ENCODE results near the gene WDR88. TPM values are rescaled to one million over a fixed set of nuclear protein-coding genes. Genes with fewer than 3 reads are reported as not detected.
"Not testable (repeated sequence)": the region's sequence is repeated elsewhere in the genome, so short reads cannot be mapped to it uniquely, and the experiment has no call there.

Gene WDR88
- total RNA-seq, 1 donor from 2014 or later: not detected

- Histone ChIP-seq H3K9ac (ENCODE audit: low read depth in 1 of 3, low read length in 3 of 3) (no peak overlapping the region), H3K27ac (ENCODE audit: low read depth, low read length) (no peak overlapping the region), H3K36me3 (ENCODE audit: control insufficient read depth in 3 of 3, insufficient read depth in 3 of 3, low read length in 3 of 3) (no peaks in the 10 kb centered on the region), H3K4me3 (ENCODE audit: low read length in 3 of 3) (no peak overlapping the region), H3K9me3 (ENCODE audit: control insufficient read depth in 3 of 3, low read length in 3 of 3) (no peaks in the 10 kb centered on the region), H3K27me3 (ENCODE audit: control insufficient read depth in 3 of 3, insufficient read depth in 3 of 3, low read length in 3 of 3) (no peaks in the 10 kb centered on the region), H3K4me1 (ENCODE audit: control insufficient read depth in 3 of 3, insufficient read depth in 3 of 3, low read length in 3 of 3) (no peaks in the 10 kb centered on the region)
These were observed 15.6 kb downstream of the WDR88 start for GRCh38 chr19:33147538-33147937.

- no peak overlapping the region for H3K9ac ChIP-seq (ENCODE audit: low read depth in 1 of 3, low read length in 3 of 3)
- H3K4me3 ChIP-seq (ENCODE audit: low read length in 3 of 3): no peak overlapping the region
- H3K9me3 ChIP-seq (ENCODE audit: control insufficient read depth in 3 of 3, low read length in 3 of 3): no peaks in the 10 kb centered on the region
- peaks cover 0 to 2% (median 0%) of the 10 kb centered on the region in 3 donors for H3K27me3 ChIP-seq (ENCODE audit: control insufficient read depth in 3 of 3, insufficient read depth in 3 of 3, low read length in 3 of 3)
- H3K36me3 ChIP-seq (ENCODE audit: control insufficient read depth in 3 of 3, insufficient read depth in 3 of 3, low read length in 3 of 3): no peaks in the 10 kb centered on the region
- H3K27ac ChIP-seq (ENCODE audit: low read depth, low read length): no peak overlapping the region
- no peaks in the 10 kb centered on the region for H3K4me1 ChIP-seq (ENCODE audit: control insufficient read depth in 3 of 3, insufficient read depth in 3 of 3, low read length in 3 of 3)
These were observed 19.1 kb downstream of the WDR88 start for GRCh38 chr19:33150852-33151518.

DNA sequence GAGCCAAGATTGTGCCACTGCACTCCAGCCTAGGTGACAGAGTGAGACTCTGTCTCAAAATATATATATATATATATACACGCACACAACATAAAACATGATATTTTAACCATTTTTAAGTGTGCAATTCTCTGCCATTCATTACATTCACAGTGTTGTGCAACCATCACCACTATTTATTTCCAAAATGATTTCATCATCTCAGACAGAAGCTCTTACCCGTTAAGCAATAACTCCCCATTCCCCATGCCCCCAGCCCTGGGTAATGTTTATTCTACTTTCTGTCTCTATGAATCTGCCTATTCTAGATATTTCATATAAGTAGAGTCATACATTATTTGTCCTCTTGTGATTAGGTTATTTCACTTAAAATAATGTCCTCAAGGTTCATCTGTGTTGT, 20.3 kb downstream of the WDR88 start:
- H3K36me3 ChIP-seq (ENCODE audit: control insufficient read depth in 3 of 3, insufficient read depth in 3 of 3, low read length in 3 of 3): no peaks in the 10 kb centered on the region
- peaks cover 0 to 2% (median 0%) of the 10 kb centered on the region in 3 donors for H3K27me3 ChIP-seq (ENCODE audit: control insufficient read depth in 3 of 3, insufficient read depth in 3 of 3, low read length in 3 of 3)
- H3K9me3 ChIP-seq (ENCODE audit: control insufficient read depth in 3 of 3, low read length in 3 of 3): no peaks in the 10 kb centered on the region
- no peaks in the 10 kb centered on the region for H3K4me1 ChIP-seq (ENCODE audit: control insufficient read depth in 3 of 3, insufficient read depth in 3 of 3, low read length in 3 of 3)
- no peak overlapping the region for H3K4me3 ChIP-seq (ENCODE audit: low read length in 3 of 3)
- no peak overlapping the region for H3K9ac ChIP-seq (ENCODE audit: low read depth in 1 of 3, low read length in 3 of 3)
- H3K27ac ChIP-seq (ENCODE audit: low read depth, low read length): no peak overlapping the region

DNA sequence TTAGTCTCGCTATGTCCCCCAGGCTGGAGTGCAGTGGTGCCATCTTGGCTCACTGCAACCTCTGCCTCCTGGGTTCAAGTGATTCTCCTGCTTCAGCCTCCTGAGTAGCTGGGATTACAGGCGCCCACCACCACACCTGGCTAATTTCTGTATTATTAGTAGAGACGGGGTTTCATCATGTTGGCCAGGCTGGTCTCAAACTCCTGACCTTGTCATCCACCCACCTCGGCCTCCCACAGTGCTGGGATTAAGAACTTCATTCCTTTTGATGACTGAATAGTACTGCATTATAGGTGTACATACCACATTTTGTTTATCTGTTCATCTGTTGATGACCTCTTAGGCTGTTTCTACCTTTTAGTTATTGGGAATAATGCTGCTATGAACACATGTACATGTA, 20.7 kb downstream of the WDR88 start:
- H3K36me3 ChIP-seq (ENCODE audit: control insufficient read depth in 3 of 3, insufficient read depth in 3 of 3, low read length in 3 of 3); H3K27ac ChIP-seq (ENCODE audit: low read depth, low read length); H3K4me3 ChIP-seq (ENCODE audit: low read length in 3 of 3); H3K9me3 ChIP-seq (ENCODE audit: control insufficient read depth in 3 of 3, low read length in 3 of 3); H3K27me3 ChIP-seq (ENCODE audit: control insufficient read depth in 3 of 3, insufficient read depth in 3 of 3, low read length in 3 of 3); H3K4me1 ChIP-seq (ENCODE audit: control insufficient read depth in 3 of 3, insufficient read depth in 3 of 3, low read length in 3 of 3); H3K9ac ChIP-seq (ENCODE audit: low read depth in 1 of 3, low read length in 3 of 3): not testable (repeated sequence)

- not testable (repeated sequence) for H3K4me3 ChIP-seq (ENCODE audit: low read length in 3 of 3); H3K36me3 ChIP-seq (ENCODE audit: control insufficient read depth in 3 of 3, insufficient read depth in 3 of 3, low read length in 3 of 3); H3K9me3 ChIP-seq (ENCODE audit: control insufficient read depth in 3 of 3, low read length in 3 of 3); H3K4me1 ChIP-seq (ENCODE audit: control insufficient read depth in 3 of 3, insufficient read depth in 3 of 3, low read length in 3 of 3); H3K27ac ChIP-seq (ENCODE audit: low read depth, low read length); H3K9ac ChIP-seq (ENCODE audit: low read depth in 1 of 3, low read length in 3 of 3); H3K27me3 ChIP-seq (ENCODE audit: control insufficient read depth in 3 of 3, insufficient read depth in 3 of 3, low read length in 3 of 3)
These were observed 22.4 kb downstream of the WDR88 start for GRCh38 chr19:33154313-33154712.

- no peak overlapping the region for H3K27ac ChIP-seq (ENCODE audit: low read depth, low read length)
- H3K36me3 ChIP-seq (ENCODE audit: control insufficient read depth in 3 of 3, insufficient read depth in 3 of 3, low read length in 3 of 3): no peaks in the 10 kb centered on the region
These were observed 24.4 kb downstream of the WDR88 start for GRCh38 chr19:33156334-33156733.

DNA sequence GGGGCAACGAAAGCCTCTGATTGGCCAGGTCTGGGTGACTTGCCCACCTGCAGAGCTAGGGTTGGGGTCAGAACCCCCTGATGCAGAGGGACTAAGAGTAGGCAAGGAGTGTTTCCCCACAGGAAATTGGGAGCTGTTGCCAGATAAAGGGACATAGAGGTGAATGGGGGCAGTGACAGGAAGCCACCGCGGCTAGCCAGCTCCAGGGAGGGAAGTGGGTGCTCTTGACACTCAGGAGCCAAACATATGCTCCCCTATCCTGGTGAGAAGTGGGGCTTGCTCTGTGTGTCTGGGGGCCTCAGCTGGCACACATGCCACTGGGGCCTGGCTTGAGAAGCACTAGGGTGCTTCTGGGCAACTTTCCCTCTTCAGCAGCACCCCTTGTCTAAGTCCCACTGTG, 26.0 kb downstream of the WDR88 start:
- H3K36me3 ChIP-seq (ENCODE audit: control insufficient read depth in 3 of 3, insufficient read depth in 3 of 3, low read length in 3 of 3): no peaks in the 10 kb centered on the region

More at GRCh38 chr19:33156334-33156733, 24.4 kb downstream of the WDR88 start:
- Histone ChIP-seq H3K4me3 (ENCODE audit: low read length in 3 of 3) (no peak overlapping the region), H3K27me3 (ENCODE audit: control insufficient read depth in 3 of 3, insufficient read depth in 3 of 3, low read length in 3 of 3) (peaks cover 0 to 2% (median 0%) of the 10 kb centered on the region in 3 donors), H3K9ac (ENCODE audit: low read depth in 1 of 3, low read length in 3 of 3) (no peak overlapping the region), H3K4me1 (ENCODE audit: control insufficient read depth in 3 of 3, insufficient read depth in 3 of 3, low read length in 3 of 3) (no peaks in the 10 kb centered on the region), H3K9me3 (ENCODE audit: control insufficient read depth in 3 of 3, low read length in 3 of 3) (no peaks in the 10 kb centered on the region)

DNA sequence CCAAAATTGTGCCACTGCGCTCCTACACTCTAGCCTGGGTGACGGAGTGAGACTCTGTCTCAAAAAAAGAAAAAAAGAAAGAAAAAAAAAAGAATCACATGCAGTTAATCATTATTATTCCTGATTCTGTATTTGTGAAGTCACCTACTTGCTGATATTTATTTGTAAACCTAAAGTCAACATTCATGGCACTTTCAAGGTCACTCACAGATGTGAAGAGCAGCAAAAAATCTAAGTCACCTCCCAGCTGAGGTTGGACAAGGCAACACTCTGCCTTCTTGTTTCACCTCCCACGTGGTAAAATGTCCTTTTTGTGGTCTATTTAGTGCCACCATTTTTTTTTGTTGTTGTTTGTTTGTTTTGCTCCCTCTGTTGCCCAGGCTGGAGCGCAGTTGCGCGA, 26.5 kb downstream of the WDR88 start:
- Histone ChIP-seq H3K4me1 (ENCODE audit: control insufficient read depth in 3 of 3, insufficient read depth in 3 of 3, low read length in 3 of 3) (no peaks in the 10 kb centered on the region), H3K36me3 (ENCODE audit: control insufficient read depth in 3 of 3, insufficient read depth in 3 of 3, low read length in 3 of 3) (no peaks in the 10 kb centered on the region), H3K4me3 (ENCODE audit: low read length in 3 of 3) (no peak overlapping the region), H3K9ac (ENCODE audit: low read depth in 1 of 3, low read length in 3 of 3) (no peak overlapping the region), H3K9me3 (ENCODE audit: control insufficient read depth in 3 of 3, low read length in 3 of 3) (no peaks in the 10 kb centered on the region), H3K27me3 (ENCODE audit: control insufficient read depth in 3 of 3, insufficient read depth in 3 of 3, low read length in 3 of 3) (peaks cover 0 to 2% (median 0%) of the 10 kb centered on the region in 3 donors), H3K27ac (ENCODE audit: low read depth, low read length) (no peak overlapping the region)

More for the DNA sequence above, 26.0 kb downstream of the WDR88 start:
- no peak overlapping the region for H3K4me3 ChIP-seq (ENCODE audit: low read length in 3 of 3)
- no peak overlapping the region for H3K27ac ChIP-seq (ENCODE audit: low read depth, low read length)
- H3K9ac ChIP-seq (ENCODE audit: low read depth in 1 of 3, low read length in 3 of 3): no peak overlapping the region
- no peaks in the 10 kb centered on the region for H3K4me1 ChIP-seq (ENCODE audit: control insufficient read depth in 3 of 3, insufficient read depth in 3 of 3, low read length in 3 of 3)
- peaks cover 0 to 2% (median 0%) of the 10 kb centered on the region in 3 donors for H3K27me3 ChIP-seq (ENCODE audit: control insufficient read depth in 3 of 3, insufficient read depth in 3 of 3, low read length in 3 of 3)
- no peaks in the 10 kb centered on the region for H3K9me3 ChIP-seq (ENCODE audit: control insufficient read depth in 3 of 3, low read length in 3 of 3)

- Histone ChIP-seq H3K27ac (ENCODE audit: low read depth, low read length) (no peak overlapping the region), H3K36me3 (ENCODE audit: control insufficient read depth in 3 of 3, insufficient read depth in 3 of 3, low read length in 3 of 3) (no peaks in the 10 kb centered on the region), H3K27me3 (ENCODE audit: control insufficient read depth in 3 of 3, insufficient read depth in 3 of 3, low read length in 3 of 3) (peaks cover 0 to 2% (median 0%) of the 10 kb centered on the region in 3 donors), H3K9ac (ENCODE audit: low read depth in 1 of 3, low read length in 3 of 3) (no peak overlapping the region), H3K9me3 (ENCODE audit: control insufficient read depth in 3 of 3, low read length in 3 of 3) (no peaks in the 10 kb centered on the region), H3K4me1 (ENCODE audit: control insufficient read depth in 3 of 3, insufficient read depth in 3 of 3, low read length in 3 of 3) (no peaks in the 10 kb centered on the region), H3K4me3 (ENCODE audit: low read length in 3 of 3) (no peak overlapping the region)
These were observed 27.2 kb downstream of the WDR88 start for GRCh38 chr19:33159149-33159548.

DNA sequence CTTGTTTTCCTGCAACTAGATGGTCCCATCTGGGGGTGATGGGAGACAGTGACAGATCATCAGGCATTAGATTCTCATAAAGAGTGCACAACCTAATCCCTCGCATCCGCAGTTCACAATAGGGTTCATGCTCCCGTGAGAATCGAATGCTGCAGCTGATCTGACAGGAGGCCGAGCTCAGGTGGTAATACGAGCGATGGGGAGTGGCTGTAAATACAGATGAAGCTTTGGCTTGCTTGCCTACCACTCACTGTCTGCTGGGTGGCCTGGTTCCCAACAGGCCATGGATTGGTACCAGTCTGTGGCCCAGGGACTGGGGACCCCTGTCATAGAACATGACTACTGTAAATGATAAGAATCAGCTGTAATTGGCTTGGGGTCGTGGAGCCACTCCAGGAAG, 28.0 kb downstream of the WDR88 start:
- peaks cover 0 to 2% (median 0%) of the 10 kb centered on the region in 3 donors for H3K27me3 ChIP-seq (ENCODE audit: control insufficient read depth in 3 of 3, insufficient read depth in 3 of 3, low read length in 3 of 3)
- H3K9me3 ChIP-seq (ENCODE audit: control insufficient read depth in 3 of 3, low read length in 3 of 3): no peaks in the 10 kb centered on the region
- H3K4me3 ChIP-seq (ENCODE audit: low read length in 3 of 3): no peak overlapping the region
- no peaks in the 10 kb centered on the region for H3K4me1 ChIP-seq (ENCODE audit: control insufficient read depth in 3 of 3, insufficient read depth in 3 of 3, low read length in 3 of 3)
- no peaks in the 10 kb centered on the region for H3K36me3 ChIP-seq (ENCODE audit: control insufficient read depth in 3 of 3, insufficient read depth in 3 of 3, low read length in 3 of 3)
- no peak overlapping the region for H3K27ac ChIP-seq (ENCODE audit: low read depth, low read length)
- no peak overlapping the region for H3K9ac ChIP-seq (ENCODE audit: low read depth in 1 of 3, low read length in 3 of 3)

Measured in skeletal muscle tissue (tissue), 4 donors.